Stimulated activated CD8-positive, alpha-beta memory T cell treated with anti-CD3 and anti-CD28 coated beads, Interleukin-4, amount 100 ng/mL, for 4 hours (primary cell): Measurements from ENCODE around the gene ZFP36L2.

ENCODE experiments used
- DNase-seq, 2 donors: peaks; one replicate each; pipeline ENCODE4 v3.0.0-alpha.2; 2020; ENCODE audit warnings: low read depth in 2 of 2, low spot score in 1 of 2

The ZFP36L2 gene, protein sequence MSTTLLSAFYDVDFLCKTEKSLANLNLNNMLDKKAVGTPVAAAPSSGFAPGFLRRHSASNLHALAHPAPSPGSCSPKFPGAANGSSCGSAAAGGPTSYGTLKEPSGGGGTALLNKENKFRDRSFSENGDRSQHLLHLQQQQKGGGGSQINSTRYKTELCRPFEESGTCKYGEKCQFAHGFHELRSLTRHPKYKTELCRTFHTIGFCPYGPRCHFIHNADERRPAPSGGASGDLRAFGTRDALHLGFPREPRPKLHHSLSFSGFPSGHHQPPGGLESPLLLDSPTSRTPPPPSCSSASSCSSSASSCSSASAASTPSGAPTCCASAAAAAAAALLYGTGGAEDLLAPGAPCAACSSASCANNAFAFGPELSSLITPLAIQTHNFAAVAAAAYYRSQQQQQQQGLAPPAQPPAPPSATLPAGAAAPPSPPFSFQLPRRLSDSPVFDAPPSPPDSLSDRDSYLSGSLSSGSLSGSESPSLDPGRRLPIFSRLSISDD

DNA sequence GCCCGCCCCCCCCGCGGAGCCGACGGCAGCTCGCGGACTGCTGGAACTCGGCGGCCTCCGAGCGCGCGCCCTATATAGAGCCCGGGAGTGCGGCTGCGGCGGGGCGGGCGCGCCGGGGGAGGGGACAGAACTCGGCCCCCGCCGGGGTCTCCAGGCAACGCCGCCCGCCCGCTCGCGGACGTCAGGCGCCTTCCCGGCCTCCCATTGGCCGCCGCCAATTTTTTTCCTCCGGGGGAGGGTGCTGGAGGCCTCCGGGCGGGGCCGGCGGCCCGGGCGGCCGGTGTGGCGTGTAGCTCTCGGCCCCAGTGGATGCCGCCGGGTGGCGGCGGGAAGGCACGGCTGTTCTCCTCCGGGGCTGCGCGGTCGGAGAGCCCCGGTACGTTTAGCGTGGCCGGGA is at the start of gene ZFP36L2:
TSS of gene ZFP36L2 (minus strand) at position 49 of the 397 bp plus-strand sequence. CDS start 291 bp downstream, outside the sequence.
- peak; percentile 81 to 91 for DNase-seq

DNA sequence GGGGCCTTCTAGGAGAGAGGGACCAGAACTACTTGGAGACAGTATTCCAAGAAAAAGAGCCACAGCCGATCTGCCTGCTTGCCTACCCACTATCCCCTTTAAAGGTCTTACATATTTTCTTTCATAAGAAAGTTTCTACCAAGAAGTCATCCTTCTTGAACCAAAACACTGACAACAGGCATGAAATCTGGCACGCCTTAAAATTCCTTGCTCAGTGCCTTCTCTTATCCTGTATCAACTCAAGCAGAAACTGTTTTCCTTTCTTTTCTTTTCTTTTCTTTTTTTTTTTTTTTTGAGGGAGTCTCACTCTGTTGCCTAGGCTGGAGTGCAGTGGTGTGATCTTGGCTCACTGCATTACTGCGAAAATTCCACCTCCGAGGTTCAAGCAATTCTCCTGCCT is 48.3 kb upstream of the ZFP36L2 start:
- DNase-seq, result no peak

DNA sequence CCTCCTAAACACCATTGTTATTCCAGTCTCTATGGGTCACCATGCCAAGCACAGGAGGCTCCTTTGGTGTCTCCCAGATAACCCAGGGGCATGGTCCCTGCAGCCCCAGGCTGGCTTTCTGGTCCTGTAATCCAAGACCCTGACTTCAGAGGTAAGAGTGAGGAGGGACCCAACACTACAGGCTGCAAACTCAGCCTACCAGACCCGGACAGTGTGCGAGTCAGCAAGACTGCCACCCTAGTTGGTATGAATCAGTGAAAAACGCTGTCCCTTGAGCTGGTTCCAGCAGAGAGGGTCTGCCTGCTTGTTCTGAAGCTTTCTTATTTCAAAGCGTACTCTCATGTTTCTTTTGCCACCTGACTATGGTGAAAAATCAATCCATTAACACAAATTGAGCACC is 47.6 kb upstream of the ZFP36L2 start:
- no peak for DNase-seq

DNA sequence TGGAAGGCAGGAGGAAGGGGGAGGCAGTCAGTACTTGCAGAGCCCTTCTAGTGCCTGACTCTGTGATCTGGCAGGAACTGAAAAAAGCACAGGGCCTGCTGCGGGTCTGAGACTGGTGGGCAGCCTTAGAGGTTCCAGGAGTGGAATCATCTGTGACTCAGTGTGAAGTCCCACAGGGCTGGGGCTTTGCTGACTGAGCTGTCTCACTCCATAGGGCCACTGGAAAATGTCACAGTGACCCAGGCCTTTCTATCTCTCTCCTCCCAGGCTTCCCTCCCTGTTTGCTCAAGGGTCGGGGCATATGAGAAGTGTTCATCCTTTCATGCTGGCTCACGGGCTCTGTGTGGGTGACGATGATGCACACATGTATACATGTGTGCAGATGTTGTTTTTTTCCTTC is 47.1 kb upstream of the ZFP36L2 start:
- no peak for DNase-seq

DNA sequence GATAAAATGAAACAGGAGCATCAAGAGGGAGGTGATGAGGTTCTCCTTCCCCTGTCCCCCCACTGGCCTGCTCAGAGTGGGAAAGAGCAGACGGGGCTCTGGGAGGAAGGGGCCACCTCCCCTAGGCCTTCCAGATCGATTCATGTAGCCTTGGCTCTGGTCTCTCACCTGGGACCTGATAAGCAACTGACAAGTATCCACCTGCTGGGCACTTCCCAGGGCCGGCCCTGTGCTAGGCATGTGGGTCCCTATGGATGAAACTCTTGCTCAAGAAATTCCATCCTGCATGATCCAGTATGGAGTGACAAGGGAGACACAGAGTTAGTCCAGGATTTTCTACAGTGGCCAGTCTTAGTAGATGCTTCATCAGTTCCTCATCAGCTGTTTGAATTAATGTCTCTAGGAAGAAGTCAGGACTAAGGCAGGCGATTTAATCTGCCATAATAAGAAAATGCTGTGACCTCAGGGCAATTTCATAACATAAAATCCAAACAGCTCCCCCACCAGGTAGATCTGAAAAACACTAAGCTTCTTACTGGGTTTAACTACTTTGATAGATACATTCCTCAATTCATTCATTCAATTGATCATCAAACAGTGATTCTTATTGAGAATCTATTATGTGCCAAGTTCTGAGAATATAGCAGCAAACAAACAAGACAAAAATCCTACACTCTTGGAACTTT is 44.7 kb upstream of the ZFP36L2 start:
- no peak for DNase-seq

DNA sequence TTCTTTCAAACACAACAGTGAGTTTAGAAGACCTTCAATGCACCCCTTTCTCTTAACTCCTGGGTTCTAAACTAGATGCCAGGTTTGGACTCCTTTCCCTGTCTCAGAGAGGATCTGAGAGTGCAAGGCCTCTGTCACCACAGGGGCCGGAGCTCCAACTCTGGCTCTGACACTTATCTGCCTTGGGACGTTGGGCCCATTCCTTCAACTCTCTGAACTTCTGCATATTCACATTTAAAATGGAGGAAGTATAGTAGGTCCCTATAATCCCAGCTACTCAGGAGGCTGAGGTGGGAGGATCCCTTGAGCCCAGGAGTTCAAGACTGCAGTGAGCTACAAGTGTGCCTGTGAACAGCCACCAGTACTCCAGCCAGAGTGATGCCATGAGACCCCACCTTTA is 44.1 kb upstream of the ZFP36L2 start:
- DNase-seq, result no peak

DNA sequence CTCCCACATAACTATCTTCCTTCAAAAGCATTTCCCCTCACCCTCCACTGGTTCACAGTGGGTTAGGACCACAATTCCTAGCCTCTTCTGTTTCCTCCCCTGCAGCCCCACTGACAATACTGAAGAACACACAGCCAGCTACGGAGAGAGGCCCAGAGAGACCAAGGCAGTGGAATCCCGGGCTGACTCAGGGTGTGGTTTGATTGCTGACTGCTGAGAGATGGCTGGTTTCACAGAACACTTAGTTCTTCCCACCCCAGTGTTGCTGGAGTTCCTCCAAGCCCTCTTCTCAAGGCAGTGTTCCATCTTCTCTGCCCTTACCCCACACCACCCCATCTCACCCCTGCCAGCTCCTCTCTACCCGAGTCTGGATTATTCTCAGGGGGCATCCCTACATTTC is 43.3 kb upstream of the ZFP36L2 start:
- no peak for DNase-seq

DNA sequence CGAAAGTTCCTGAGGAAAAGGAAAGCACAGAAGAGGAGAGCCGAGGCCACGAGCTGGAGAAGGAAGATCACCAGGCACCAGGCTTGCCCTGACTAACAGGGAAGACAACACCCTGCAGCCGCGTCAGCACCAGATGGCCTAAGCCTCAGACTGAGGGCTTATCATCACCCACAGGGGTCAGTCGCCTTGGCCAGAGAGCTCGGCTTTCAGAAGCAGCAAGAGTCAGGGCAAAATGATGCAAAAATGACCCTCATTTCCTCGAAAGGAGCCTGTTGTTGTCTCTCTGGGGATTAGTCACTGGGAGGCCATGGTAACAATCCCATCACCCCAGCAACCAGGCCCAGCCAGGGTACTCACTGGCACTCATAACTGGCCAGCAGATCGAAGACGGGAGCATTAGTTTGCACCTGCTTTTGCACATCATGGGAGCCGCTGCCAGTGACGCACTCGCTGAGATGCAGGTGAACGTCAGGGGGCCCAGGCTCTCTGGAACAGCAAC is 42.7 kb upstream of the ZFP36L2 start:
- no peak for DNase-seq

DNA sequence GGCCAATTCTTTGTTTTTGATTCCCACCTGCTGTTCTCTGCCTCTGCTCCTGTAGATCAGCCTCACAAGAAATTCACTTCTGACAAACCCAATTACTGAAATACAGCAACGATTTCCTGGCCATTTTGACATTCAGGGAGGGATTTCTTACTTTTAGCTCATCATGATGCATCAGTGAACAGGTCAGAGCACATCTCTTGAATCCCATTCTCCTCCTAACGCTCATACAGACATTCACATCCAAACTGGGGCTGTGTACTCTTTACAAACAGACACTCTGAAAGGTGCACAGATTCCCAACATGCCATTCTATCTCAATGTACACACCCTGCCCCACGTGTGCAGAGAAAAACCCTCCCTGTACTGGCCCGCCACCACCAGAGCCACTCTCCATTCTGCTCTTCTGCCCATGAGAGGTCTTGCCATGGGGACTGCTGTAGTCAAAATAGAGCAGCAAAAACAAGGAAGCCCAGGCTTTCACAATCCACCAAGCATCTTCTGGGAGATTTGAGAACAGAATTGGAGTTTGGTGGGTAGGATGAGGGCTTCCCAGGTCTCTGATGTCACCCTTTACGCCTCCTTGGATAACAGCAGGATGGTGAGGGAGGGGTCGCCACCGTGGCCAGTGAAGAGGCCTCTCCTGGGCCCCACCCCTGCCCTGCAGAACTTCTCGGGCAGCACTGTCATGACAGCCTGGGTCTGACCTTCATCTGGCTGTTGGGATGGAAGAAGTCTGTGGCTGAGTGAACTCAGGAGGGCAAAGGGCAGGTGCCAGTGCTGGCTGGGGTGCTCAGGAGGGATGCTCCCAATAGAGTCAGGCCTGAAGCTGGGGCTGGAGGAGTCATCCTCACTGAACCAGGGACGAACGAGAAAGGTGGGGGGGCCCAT is 41.9 kb upstream of the ZFP36L2 start:
- DNase-seq, result no peak

DNA sequence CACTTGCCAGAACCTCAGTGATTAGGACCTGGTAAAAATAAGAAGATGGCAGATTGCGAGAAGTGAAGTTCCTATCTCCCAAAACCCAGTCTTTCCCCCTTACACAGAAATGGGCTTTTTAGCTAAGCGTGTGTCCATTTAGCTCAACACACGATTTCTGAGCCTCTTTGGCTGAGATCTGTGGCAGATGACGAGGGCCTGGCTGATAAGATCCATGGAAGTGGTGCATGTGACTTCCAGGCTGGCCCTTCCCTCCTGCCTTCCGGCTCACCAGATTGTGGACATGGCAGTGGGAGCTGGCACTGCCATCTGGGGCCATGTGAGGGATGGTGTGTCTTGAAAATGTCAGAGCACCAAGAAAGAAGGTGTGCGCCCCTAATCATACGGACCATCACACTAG is 41.0 kb upstream of the ZFP36L2 start:
- no peak for DNase-seq

DNA sequence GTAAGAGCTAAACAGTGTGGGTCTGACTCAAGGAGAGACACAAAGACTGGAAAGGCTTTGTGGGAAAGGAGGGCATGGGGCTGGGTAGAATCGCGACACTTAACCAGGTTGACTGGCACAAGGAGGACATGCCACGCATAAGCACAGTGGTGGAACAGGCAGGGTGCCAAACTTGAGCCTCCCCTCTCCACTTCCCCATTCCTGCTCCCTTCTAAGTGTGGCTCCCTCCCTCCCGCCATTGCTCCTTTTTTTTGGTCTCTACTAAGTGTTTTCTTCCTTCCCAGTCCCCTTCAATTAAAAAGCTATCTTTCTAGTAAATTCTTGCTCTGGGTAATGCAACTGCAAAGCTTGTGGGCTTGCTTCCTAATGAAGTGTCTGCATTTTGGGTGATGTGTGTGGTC is 40.3 kb upstream of the ZFP36L2 start:
- no peak for DNase-seq

DNA sequence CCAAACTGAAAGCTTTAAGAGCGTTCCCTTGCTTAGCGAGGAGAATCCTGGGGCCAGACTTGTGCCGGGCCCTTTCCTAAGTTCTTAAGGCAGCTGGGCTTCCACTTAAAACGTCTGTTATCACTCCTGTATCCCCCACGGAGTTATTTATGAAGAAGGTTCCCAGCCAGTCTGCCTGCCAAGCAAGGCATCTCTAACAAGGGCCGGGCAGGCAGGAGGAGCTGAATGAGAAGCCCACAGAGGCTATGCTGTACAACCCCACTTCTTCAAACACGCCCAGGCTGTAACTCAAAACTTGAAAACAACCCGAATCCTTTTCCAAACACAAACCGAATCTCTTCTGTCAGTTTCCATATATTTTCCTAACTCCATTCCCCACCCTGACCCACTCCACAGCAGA is 39.0 kb upstream of the ZFP36L2 start:
- no peak for DNase-seq

DNA sequence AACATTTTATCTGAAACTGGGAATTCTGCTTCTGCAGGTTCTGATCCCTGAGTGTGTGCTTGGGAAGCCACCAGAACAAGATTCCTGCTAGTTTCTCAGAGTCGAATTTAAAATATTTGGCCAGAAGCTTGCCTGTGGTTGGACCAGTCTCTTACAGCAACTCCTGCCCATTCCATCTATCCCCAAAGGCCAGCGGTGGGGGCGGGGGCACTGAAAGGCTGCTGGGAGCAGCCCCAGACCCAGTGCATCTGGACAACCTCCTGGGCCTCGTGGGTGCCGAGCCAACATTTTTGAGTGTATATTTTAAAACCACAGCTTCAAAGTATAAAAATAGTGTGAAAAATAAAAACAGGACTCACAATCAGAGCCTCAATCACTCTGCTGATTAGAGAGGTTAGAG is 38.6 kb upstream of the ZFP36L2 start:
- no peak for DNase-seq

DNA sequence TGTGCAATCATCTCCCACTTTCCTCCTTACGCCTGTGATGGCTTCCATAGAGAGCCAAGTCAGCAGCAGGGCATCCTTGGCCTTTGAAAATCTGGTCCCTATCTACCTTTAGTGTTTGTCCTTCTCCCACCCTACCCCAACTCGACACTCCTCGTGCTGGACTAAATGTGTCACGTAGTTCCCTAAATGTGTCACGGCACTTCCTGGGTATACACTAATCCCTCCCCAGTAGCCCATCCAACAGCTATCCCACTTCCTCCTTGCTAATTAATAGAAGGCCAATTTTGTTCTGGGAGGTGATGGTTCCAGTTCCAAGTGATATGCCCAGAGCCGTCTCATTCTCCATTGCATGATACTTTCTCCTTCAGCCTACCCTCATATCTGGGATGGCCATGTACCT is 36.5 kb upstream of the ZFP36L2 start:
- no peak for DNase-seq

DNA sequence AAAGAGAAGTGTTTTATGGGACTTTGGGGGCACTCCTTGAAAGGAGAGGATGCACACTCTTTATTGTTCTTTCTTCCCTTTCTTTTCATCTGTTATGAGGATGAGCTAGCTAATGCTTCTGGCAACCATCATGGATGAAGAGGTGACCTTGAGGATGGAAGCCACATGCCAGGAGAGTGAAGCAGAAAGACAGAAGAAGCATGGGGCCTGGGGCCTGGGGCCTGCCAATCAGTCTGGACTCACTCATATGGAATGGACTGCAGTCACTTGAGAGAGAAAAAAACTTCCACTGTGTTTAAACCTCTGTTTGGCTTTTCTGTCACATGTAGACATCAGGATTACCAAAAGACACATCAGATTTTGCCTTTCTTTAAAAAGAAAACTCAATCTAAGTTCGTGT is 35.8 kb upstream of the ZFP36L2 start:
- DNase-seq, result no peak

DNA sequence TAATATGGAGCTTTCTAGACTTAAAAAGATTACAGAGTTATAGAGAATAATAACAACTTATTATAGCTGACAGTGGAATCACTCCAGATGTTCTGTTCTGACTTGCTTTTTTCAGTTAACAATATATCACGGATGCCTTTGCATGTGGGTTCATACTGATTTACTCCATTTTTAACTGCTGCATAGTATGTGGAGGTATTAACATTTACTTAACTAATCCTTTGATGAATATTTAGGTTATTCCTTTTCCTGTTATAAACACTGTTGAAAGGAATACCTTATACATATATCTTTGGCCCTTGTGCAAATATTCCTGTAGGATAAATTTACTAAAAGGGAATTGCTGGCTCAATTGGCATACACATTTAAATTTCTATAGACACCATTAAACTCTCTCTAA is 33.1 kb upstream of the ZFP36L2 start:
- DNase-seq, result no peak

DNA sequence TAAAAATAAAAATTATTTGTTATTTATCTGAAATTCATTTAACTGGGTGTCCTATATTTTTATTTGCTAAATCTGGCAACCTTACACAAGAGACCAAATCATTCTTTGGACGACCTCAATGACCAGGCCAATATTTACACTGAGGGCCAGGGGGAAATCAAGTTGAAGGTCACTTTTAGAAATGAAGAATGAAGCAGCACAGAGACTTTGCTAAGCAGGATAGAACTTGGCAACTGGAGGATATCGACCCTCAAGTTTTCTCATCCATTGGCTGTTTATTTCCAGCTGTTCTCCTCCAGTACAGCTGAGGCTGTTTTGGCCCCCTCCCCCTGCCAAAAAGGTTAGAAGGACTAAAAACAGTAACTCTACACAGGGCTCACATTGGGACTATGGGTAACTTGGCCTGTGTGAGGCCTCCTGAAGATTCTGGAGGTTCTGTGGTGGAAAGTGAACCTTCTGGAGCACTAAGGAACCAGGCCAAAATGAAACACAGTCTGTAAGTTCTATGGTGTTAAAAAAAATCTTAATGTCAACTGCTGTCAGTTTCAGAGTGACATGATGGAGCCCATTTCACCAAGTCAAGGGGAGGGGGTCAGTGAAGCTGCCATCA is 32.2 kb upstream of the ZFP36L2 start:
- no peak for DNase-seq

DNA sequence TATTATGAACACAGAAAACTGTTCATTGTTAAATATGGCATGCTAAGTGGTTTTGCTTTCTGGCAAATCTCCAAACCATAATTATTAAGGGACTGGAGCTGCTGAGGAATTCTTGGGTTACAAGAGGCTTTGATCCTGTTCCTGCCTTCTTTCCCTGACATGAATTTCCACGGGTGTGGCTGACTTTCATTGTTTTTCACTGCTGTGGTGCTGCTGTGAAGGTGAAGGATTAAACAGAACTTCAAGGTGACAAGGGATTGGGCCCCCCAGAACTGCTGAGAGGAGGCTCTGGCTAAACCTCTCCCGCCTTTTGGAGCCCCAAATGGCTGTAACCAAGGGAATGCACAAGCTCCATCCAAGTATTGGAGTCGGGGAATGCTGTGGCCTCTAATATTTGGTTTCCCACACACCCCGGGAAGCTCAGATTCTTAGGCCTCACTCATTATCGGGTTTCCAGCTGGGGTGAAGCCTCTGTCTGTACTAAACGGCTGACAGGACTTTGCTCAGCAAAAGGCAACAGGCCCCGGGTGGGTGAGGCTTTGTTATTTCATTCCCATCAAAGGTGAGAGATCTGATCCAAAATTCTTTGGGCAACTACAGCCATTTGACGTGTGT is 29.0 kb upstream of the ZFP36L2 start:
- no peak for DNase-seq

DNA sequence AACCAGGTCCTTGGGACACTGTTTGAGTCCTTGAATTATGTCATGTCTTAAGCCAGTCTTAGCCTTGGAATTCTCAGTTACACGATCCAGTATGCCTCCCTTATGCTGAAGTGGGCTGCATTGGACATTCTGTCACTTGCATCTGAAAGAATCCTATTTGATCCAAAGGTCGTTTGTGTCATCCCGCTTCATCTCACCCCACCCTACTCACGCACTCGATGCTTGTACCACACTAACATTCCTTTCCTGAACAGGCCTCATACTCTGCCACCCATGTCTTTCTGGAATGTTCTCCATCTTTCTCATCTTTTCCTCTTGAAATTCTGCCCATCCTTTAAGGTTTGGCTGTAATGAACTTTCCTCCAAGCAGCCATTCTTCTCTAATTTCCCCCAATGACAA is 27.9 kb upstream of the ZFP36L2 start:
- no peak for DNase-seq

DNA sequence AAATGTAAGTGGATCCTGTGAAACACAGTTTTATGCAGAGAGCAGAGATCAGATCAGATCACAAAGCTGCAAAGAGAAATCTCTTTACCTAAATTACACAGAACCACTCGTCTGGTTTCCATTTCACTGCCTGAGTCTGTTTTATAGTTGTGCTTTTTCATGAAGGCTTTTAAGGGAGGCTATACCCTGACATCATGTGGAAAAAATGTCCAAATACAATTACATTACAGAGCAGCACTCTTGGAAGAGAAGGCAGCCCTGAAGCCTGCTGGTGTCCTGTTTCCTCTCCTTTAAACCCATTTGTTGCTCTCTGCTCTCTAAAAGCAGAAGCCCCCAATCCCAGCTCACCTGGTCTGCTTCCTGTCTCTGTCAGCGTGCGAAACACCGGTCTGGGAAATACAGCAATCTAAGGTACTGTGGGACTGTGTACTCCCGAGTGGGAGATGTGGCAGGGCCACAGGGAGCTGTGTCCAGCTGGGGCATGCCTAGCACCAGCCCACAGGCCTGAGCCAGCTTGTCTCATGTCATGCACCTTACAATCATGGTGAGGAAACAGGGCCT is 24.8 kb upstream of the ZFP36L2 start:
- DNase-seq, result no peak
